ENCODE data around the gene ATP1A1.
A peak's percentile ranks its signal among the peaks of the same experiment; 100 is the strongest.

The ATP1A1 gene

DNA sequence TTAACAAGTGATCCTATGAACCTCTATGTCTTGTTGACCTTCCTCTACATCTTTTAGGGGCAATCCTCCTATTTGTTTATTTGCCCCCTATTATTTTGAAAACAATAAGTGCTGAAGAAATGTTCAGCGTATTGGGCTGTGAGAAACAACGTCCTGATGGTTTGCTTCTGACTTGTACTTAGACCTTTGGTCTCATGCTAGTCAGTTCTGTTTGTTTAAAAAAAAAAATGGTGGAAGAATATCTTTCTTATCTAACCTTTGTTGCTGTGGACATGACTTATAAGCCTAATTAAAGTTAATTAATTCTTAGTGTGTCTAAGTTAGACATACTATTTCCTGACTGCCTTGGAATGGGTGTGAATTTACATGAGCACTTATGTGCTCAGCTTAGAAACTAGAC lies 20.7 kb downstream of the ATP1A1 start:
- H3K9me3 ChIP-seq = no peaks in the 10 kb centered on the region
- DNase-seq (ENCODE audit: low spot score in 2 of 2) = no peak
- H3K4me3 ChIP-seq = no peak overlapping the region
- H3K36me3 ChIP-seq (replicated peaks) = peaks cover 97% of the 10 kb centered on the region
- in situ Hi-C loops (cut with MboI; ENCODE audit: low sequenced_read_pairs) = no loop called here
- H3K27me3 ChIP-seq (ENCODE audit: low read depth) = no peaks in the 10 kb centered on the region
- no peaks in the 10 kb centered on the region; the same call in 1 of the 2 replicates for H3K4me1 ChIP-seq

GRCh38 chr1:116394270-116394669 lies 21.2 kb downstream of the ATP1A1 start:
- in situ Hi-C loops (cut with MboI; ENCODE audit: low sequenced_read_pairs) = no loop called here
- Histone ChIP-seq H3K4me1 (no peaks in the 10 kb centered on the region; the same call in 1 of the 2 replicates), H3K9me3 (no peaks in the 10 kb centered on the region), H3K4me3 (no peak overlapping the region), H3K27me3 (ENCODE audit: low read depth) (no peaks in the 10 kb centered on the region), H3K36me3 (replicated peaks) (peaks cover 97% of the 10 kb centered on the region)
- no peak for DNase-seq (ENCODE audit: low spot score in 2 of 2)

DNA sequence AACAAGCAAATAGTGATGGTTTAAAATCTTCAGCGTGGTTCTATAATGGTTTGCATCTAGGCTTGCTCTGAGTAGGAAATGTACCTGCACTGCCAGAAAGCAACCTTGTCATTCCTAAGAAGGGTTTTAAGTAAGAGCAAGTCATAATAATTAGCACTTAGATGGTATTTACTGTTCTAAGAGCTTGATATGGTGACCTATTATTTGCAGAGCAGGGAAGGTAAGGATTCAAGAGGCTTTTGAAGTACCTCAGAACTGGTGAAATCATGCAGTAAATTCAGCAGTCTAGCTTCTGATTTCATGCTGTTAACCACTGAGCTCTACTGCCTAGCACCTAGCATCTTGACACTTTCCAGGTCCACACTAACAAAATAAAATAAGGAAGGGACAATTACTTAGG lies 23.7 kb downstream of the ATP1A1 start:
- peaks cover 97% of the 10 kb centered on the region for H3K36me3 ChIP-seq (replicated peaks)
- no peaks in the 10 kb centered on the region for H3K9me3 ChIP-seq
- no peak for DNase-seq (ENCODE audit: low spot score in 2 of 2)
- H3K4me3 ChIP-seq = no peak overlapping the region
- H3K27me3 ChIP-seq (ENCODE audit: low read depth) = no peaks in the 10 kb centered on the region
- no peaks in the 10 kb centered on the region; the same call in 1 of the 2 replicates for H3K4me1 ChIP-seq
- in situ Hi-C loops (cut with MboI; ENCODE audit: low sequenced_read_pairs) = no loop called here

DNA sequence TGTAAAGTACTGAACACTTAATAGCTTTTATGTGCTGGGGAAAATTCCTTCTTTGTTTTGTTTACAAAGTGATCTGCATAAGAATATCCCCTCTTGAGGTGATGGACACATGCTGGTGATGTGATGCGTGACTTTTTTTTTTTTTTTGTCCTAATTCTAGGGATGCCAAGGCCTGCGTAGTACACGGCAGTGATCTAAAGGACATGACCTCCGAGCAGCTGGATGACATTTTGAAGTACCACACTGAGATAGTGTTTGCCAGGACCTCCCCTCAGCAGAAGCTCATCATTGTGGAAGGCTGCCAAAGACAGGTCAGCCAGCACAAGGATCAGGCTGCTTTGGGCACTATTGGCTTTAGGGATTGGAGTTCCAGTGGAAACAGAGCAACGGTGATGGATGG lies 24.7 kb downstream of the ATP1A1 start:
- no peaks in the 10 kb centered on the region; the same call in 1 of the 2 replicates for H3K4me1 ChIP-seq

GRCh38 chr1:116400780-116401179 lies 27.7 kb downstream of the ATP1A1 start:
- no peaks in the 10 kb centered on the region; the same call in 1 of the 2 replicates for H3K4me1 ChIP-seq

More for the DNA sequence above, 24.7 kb downstream of the ATP1A1 start:
- peak in 1 of 2 experiments; percentile 57 for DNase-seq (ENCODE audit: low spot score in 2 of 2)
- H3K36me3 ChIP-seq (replicated peaks) = peaks cover 97% of the 10 kb centered on the region
- in situ Hi-C loops (cut with MboI; ENCODE audit: low sequenced_read_pairs) = no loop called here
- H3K9me3 ChIP-seq = no peaks in the 10 kb centered on the region
- H3K27me3 ChIP-seq (ENCODE audit: low read depth) = no peaks in the 10 kb centered on the region
- no peak overlapping the region for H3K4me3 ChIP-seq

GRCh38 chr1:116401646-116402176 lies 28.7 kb downstream of the ATP1A1 start:
- no peak for DNase-seq (ENCODE audit: low spot score in 2 of 2)
- in situ Hi-C loops (cut with MboI; ENCODE audit: low sequenced_read_pairs) = no loop called here
- H3K9me3 ChIP-seq = no peaks in the 10 kb centered on the region
- H3K4me1 ChIP-seq = no peaks in the 10 kb centered on the region; the same call in 1 of the 2 replicates
- no peaks in the 10 kb centered on the region for H3K27me3 ChIP-seq (ENCODE audit: low read depth)
- peaks cover 100% of the 10 kb centered on the region for H3K36me3 ChIP-seq (replicated peaks)
- no peak overlapping the region for H3K4me3 ChIP-seq

More at GRCh38 chr1:116400780-116401179, 27.7 kb downstream of the ATP1A1 start:
- Histone ChIP-seq H3K9me3 (no peaks in the 10 kb centered on the region), H3K4me3 (no peak overlapping the region), H3K36me3 (replicated peaks) (peaks cover 99% of the 10 kb centered on the region), H3K27me3 (ENCODE audit: low read depth) (no peaks in the 10 kb centered on the region)
- in situ Hi-C loops (cut with MboI; ENCODE audit: low sequenced_read_pairs) = no loop called here
- no peak for DNase-seq (ENCODE audit: low spot score in 2 of 2)

DNA sequence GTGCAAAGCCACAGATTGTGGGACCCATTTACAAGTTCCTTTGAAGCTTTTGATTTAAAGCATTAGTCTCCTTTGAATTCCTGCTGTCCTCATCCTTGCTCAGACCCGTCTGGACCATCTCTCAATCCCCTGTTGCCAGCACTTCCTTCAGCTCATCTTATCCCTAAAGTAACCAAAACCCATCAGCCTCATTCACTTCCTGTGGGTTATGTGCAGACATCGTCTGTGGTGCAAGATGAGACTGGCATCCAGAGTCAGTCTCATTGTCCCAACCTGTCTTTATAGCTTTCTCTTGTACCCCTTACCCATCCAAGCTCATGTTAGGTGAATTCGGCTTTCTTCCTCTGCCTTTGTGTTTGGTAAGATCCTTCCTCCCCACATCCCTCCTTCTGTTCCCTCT lies 29.3 kb downstream of the ATP1A1 start:
- in situ Hi-C loops (cut with MboI; ENCODE audit: low sequenced_read_pairs) = no loop called here
- no peak for DNase-seq (ENCODE audit: low spot score in 2 of 2)
- H3K4me3 ChIP-seq = no peak overlapping the region
- no peaks in the 10 kb centered on the region for H3K27me3 ChIP-seq (ENCODE audit: low read depth)
- H3K4me1 ChIP-seq = no peaks in the 10 kb centered on the region; the same call in 1 of the 2 replicates
- H3K9me3 ChIP-seq = no peaks in the 10 kb centered on the region
- peaks cover 94% of the 10 kb centered on the region for H3K36me3 ChIP-seq (replicated peaks)

DNA sequence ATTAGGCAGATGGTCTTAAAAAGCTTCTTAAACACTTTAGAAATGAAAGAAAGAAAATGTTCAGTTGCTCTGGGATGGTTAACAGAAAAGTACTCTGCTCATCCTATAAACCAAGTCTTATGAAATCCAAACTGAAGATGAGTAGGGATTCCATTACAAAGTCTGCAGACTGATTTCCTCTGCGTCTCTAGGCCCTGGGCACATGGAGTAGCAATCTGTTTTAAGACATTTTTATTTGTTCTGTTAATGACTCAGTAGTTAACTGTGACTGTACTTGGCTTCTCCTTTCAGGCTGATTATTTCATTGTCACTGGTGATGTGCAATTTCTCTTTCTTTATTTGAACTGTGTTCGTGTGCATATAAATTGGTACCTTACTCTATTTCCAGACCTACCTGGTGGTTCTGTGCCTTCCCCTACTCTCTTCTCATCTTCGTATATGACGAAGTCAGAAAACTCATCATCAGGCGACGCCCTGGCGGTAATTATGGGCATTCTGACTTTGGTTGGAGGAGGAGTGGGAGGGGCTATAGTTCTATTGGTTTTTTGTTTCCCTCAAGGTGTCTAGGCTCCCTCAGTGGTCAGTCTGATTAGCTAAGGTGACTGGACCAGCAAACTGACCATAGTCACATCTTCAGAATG lies 30.6 kb downstream of the ATP1A1 start:
- in situ Hi-C loops (cut with MboI; ENCODE audit: low sequenced_read_pairs) = no loop called here
- H3K27me3 ChIP-seq (ENCODE audit: low read depth) = no peaks in the 10 kb centered on the region
- H3K4me1 ChIP-seq = no peaks in the 10 kb centered on the region
- H3K36me3 ChIP-seq (replicated peaks) = peaks cover 87% of the 10 kb centered on the region
- H3K4me3 ChIP-seq = no peak overlapping the region
- no peaks in the 10 kb centered on the region for H3K9me3 ChIP-seq
- no peak for DNase-seq (ENCODE audit: low spot score in 2 of 2)

- peaks cover 76% of the 10 kb centered on the region for H3K36me3 ChIP-seq (replicated peaks)
- in situ Hi-C loops (cut with MboI; ENCODE audit: low sequenced_read_pairs) = no loop called here
- H3K4me3 ChIP-seq = no peak overlapping the region
- DNase-seq (ENCODE audit: low spot score in 2 of 2) = no peak
- H3K4me1 ChIP-seq = no peaks in the 10 kb centered on the region
- no peaks in the 10 kb centered on the region for H3K9me3 ChIP-seq
- H3K27me3 ChIP-seq (ENCODE audit: low read depth) = no peaks in the 10 kb centered on the region
Measured at GRCh38 chr1:116404699-116405098, 31.7 kb downstream of the ATP1A1 start.

GRCh38 chr1:116405241-116406135 lies 32.4 kb downstream of the ATP1A1 start:
- Histone ChIP-seq H3K4me1 (no peaks in the 10 kb centered on the region), H3K27me3 (ENCODE audit: low read depth) (no peaks in the 10 kb centered on the region), H3K4me3 (no peak overlapping the region), H3K9me3 (no peaks in the 10 kb centered on the region), H3K36me3 (replicated peaks) (peaks cover 68% of the 10 kb centered on the region)
- in situ Hi-C loops (cut with MboI; ENCODE audit: low sequenced_read_pairs) = no loop called here
- DNase-seq (ENCODE audit: low spot score in 2 of 2) = no peak

DNA sequence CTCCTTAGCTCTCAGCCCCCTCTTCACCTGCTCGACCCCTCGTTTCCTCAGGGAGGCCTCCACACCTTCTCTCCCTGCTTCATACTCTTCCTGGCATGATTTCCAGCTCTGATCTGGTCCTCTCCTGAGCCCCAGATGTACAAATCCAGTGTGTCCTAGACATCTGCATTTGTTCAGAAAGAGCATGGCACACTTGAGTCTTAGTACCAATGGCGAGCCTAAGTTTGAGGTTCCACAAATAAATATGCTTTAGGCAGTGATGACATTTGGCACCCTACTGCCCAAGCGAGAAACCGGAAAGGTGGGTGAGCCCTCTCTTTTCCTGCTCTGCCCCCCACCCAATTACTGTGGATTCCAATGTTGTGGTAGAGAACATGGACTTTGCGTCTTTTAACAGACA lies 34.0 kb downstream of the ATP1A1 start:
- no peak overlapping the region for H3K4me3 ChIP-seq
- H3K27me3 ChIP-seq (ENCODE audit: low read depth) = no peaks in the 10 kb centered on the region
- peaks cover 53% of the 10 kb centered on the region for H3K36me3 ChIP-seq (replicated peaks)
- no peak for DNase-seq (ENCODE audit: low spot score in 2 of 2)
- in situ Hi-C loops (cut with MboI; ENCODE audit: low sequenced_read_pairs) = no loop called here
- H3K9me3 ChIP-seq = no peaks in the 10 kb centered on the region
- no peaks in the 10 kb centered on the region for H3K4me1 ChIP-seq

DNA sequence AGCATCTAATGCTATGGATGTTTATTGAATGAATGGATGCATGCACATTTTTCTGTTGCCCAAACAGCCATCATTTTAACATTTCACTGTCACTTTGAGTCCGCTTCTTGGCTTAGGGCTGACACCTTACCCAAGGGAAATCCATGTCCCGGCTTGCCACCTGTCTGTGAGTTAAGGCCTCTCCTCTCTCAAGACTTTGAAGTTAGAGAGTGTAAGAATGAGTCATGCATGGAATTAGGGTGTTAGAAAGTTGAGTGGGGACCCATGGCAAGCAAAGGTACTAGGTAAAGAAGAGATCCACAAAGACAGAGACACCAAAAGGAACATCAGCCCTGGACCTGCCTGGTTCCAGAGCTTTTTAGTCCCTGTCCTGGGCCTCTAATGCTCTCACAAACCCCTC lies 35.1 kb downstream of the ATP1A1 start:
- in situ Hi-C loops (cut with MboI; ENCODE audit: low sequenced_read_pairs) = no loop called here
- no peaks in the 10 kb centered on the region for H3K9me3 ChIP-seq
- DNase-seq (ENCODE audit: low spot score in 2 of 2) = no peak
- H3K4me3 ChIP-seq = no peak overlapping the region
- no peaks in the 10 kb centered on the region for H3K4me1 ChIP-seq
- no peaks in the 10 kb centered on the region for H3K27me3 ChIP-seq (ENCODE audit: low read depth)
- H3K36me3 ChIP-seq (replicated peaks) = peaks cover 41% of the 10 kb centered on the region

DNA sequence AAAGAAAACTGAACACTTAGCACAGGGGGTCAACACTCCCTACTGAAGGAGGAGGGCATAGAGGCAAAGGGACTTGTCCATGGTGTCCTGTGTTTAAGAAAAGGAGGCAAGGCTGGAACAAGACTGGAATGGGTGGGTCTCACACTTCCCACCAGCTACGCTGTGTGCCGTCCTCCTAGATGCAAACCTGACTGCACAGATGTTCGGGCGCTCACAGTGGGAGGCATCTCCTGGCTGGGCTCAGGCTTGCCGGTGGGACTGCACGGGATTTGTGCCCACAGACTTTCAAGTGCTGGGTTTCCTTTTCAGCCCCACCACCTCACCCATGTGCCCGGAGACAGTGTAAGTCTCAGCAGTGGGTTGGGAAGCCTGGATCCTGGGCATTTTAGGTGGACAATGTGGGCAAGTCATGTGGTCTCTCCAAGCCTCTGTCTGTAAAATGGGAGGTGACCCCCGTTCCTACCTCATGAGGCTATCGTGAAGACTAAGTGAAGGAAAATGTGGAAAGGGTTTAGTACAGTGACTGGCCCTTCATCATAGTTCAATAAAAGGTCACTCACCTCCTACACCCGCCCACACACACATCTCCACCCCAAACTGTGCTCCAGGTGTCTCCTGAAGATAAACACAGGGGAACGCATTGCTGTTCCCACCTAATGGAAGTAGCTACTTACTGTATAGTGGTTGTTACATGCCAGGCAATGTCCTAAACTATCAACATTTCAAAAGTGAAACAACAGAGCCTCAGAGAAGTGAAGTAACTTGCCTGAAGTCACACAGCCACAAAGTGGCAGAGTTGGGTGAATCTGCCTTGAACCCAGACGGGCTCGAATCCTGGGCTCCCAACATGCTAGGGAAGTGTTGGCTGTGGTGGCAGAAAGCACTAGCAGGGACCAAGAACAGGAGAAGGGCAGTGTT lies 36.0 kb downstream of the ATP1A1 start:
- DNase-seq (ENCODE audit: low spot score in 2 of 2) = no peak
- no peaks in the 10 kb centered on the region for H3K27me3 ChIP-seq (ENCODE audit: low read depth)
- no peaks in the 10 kb centered on the region for H3K4me1 ChIP-seq
- no peaks in the 10 kb centered on the region for H3K9me3 ChIP-seq
- in situ Hi-C loops (cut with MboI; ENCODE audit: low sequenced_read_pairs) = no loop called here
- H3K36me3 ChIP-seq (replicated peaks) = peaks cover 32% of the 10 kb centered on the region
- H3K4me3 ChIP-seq = no peak overlapping the region
